ENCODE measurements around the gene LRRC15.

The LRRC15 gene

DNA sequence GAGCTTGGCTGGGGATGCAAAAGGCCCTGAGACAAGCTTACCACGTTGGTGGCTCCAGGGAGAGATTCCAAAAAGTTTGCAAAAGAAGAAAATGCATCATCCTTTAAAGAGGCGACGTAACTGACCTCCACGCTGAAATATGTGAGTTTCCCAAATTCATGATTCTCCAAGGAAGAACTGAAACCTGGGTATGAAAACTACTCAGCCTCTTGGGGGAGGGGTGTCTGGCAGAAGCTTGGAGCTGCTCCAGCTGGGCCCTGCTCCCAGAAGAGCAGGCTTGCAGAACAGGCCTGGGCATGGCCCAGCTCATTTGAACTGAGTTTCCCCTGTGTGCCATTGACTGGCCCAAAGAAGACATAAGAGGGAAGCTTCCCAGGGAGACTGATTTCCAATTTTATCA, 39.0 kb downstream of the LRRC15 start:
- DNase-seq: no peak

DNA sequence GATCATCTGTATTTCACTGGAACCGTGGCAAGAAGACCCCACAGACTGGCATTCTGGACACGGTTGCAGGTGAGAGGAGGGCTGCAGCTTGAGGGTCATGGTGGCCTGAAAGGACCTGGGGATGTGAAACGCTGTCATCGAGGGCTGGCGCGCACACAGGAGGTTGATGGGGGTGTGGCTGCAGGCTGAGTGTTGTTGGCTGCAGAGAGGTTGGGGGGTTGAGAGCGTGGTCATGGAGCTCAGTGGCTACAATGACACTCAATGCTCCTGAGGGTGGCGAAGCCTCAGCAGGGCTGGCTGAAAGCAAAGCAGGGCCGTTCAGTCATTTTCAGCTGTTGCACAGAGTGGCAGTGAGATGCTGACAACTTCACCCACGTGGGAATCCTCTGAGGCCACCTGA, 39.4 kb downstream of the LRRC15 start:
- no peak for DNase-seq

DNA sequence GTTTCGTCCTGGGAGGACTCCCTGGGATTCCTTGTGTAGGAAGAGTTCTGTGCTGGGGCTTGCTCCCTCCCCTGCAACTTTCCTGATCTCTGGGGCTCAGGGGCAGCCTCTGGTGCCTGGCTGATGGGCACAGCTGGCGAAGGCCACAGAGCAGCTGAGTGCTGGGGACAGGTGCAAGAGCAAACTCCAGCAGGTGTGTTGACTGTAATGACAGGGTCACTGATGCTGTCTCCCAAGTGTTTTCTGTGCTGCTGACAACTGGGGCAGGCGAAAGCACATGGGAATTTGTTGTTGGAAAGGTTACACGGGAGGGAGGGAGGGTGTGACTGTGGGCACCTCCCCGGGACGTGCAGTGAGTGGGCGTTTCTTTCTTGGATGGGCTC, 40.0 kb downstream of the LRRC15 start:
- no peak for DNase-seq

DNA sequence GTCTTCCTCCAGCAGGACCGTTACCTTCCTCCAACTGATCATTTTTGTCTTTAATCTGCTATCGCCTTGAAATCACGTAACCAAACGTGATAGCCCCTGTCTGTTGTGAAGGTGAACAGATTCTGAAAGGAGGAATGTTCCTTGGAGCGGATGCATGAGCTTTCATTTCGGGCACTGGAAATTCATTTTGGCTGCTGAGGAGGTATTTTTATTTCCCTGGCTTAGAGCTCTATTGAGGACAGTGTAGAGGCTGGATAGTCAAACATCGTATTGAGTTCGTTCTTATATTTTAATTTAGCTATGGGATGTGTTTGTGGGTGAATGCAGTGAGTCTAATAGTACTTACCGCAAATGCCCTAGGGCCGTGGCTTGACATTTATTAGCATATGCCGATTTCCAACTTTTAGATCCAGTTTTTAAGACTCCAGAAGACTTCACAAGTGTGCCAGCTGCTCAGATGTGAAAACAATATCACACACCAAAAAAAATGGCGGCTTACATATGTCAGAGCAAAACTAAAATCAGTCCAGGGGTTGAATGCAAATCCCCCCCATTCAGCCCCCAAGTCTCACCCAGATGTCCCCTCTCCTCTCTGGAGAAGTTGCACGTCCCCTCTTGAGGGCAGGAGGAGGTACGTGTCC, 40.5 kb downstream of the LRRC15 start:
- DNase-seq: no peak

DNA sequence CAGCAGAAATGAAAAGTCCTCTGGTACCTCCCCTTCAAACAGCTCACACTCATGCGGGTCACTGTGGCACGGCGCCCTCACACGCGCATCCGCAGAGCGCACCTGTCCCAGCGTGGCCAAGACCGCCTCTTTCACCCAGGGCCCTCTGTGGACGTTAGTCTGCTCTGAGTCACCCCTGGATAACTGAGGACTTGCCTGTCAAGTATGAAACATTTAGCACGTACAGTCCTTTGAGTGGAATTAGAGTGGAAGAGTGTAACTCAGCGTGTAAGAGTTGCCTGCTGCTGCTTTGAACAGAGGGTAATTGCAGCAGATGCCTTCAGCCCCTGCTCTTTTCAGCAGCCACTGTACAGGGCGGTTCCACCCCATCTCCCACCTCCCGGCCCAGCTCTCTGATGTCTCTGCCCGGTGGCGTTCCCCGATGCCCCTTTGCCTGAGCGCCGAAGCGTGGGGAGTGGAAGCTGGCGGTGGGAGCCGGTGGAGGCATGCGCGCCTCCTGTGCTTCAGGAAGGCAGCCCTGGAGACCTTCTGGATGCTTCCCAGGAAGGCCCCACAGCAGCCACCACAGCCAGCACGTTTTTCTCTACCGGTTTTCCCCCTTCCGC, 41.4 kb downstream of the LRRC15 start:
- DNase-seq: no peak

DNA sequence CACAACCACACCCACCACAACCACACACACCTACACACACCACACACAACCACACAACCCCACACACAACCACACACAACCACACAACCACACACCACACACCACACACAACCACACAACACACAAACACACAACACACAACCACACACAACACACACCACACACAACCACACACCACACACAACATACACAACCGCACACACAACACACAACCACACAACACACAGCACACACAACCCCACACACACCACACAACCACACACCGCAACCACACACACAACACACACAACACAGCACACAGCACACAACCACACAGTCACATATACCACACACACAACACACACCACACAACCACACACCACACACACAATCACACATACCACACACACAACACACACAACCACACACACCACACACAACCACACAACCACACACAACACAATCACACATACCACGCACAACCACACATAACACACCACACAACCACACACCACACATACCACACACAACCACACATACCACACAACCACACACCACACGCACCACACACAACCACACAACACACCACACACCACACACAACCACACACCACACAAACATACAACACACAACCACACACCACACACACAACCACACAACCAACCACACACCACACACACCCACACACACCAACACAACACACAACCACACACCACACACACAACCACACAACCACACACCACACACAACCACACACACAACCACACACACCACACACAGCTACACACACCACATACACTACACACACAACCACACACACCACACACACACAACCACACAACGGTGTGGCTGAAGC, 42.1 kb downstream of the LRRC15 start:
- DNase-seq: no peak

DNA sequence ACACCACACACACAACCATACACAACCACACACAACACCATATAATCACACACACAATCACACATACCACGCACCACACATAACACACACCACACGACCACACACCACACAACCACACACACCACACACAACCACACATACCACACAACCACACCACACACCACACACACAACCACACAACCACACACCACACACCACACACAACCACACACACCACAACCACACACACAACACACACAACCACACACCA, 42.6 kb downstream of the LRRC15 start:
- DNase-seq: no peak

DNA sequence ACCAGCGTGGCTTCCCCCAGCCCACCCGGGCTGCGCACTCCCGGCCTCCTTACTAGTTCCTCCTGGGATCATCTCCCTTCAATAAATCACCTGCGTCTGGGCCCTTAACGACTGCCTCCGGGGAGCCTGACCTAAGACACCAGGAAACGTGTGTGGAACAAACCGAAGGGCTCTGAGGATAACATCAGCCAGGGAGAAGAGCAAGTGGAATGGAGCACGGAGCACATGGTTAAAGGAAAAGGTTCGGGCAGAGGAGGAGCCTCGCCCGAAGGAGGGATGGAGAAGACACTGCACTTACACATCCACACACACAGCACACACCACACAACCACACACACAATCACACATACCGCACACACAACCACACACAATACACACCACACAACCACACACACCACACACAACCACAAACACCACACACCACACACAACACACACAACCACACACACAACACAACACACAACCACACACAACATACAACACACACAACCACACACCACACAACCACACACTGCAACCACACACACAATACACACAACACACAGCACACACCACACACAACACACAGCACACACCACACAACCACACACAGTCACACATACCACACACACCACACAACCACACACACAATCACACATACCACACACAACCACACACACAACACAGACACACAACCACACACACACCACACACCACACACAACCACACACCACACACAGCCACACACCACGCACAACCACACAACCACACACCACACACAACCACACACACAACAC, 43.2 kb downstream of the LRRC15 start:
- DNase-seq: no peak

DNA sequence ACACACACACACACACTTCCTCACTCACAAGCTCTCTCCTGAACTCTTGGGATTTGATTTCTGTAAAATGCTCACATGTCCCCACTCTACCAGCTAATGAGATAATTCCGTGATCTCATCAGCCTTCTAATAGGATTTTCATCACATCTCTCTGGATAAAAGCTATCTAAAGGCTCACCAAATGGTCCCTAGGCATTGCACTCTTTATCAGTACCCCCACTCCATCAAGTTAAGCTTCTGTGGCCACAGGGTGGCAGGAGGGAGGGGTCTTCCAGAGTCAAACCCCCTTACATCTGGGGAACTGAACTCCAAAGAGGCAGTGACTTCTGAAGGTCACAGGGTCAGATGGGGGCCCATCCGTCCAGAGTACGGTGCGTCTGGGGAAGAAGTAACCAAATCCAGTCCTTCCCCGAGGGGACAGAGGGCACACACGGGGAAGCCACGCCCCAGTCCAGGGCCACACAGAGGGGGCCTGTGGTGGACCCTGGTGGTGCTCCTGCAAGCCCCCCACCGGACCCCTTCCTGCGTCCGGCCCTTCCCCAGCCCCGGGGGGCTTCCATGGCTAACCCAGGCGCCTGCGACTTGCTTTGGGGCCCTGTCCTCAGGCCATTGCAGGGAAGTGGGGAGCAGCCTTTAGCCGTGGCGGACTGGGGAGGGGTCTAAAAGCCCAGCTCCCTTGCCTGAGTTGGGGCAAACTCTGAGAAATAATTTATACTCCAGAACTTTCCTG, 44.0 kb downstream of the LRRC15 start:
- DNase-seq: no peak

DNA sequence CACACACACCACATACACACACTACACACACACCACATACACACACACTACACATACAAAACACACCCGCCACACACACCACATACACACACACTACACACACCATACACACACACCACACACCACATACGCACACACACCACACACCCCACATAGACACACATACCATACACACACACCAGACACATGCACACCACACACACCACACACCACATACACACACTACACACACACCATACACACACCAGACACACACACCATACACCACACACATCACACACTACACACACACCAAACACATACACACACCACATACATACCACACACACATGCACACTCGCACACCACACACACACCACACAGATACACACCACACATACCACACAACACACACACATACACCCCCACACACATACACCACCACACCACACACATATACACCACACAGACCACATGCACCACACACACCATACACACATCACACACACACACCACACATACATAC, 44.7 kb downstream of the LRRC15 start:
- no peak for DNase-seq

DNA sequence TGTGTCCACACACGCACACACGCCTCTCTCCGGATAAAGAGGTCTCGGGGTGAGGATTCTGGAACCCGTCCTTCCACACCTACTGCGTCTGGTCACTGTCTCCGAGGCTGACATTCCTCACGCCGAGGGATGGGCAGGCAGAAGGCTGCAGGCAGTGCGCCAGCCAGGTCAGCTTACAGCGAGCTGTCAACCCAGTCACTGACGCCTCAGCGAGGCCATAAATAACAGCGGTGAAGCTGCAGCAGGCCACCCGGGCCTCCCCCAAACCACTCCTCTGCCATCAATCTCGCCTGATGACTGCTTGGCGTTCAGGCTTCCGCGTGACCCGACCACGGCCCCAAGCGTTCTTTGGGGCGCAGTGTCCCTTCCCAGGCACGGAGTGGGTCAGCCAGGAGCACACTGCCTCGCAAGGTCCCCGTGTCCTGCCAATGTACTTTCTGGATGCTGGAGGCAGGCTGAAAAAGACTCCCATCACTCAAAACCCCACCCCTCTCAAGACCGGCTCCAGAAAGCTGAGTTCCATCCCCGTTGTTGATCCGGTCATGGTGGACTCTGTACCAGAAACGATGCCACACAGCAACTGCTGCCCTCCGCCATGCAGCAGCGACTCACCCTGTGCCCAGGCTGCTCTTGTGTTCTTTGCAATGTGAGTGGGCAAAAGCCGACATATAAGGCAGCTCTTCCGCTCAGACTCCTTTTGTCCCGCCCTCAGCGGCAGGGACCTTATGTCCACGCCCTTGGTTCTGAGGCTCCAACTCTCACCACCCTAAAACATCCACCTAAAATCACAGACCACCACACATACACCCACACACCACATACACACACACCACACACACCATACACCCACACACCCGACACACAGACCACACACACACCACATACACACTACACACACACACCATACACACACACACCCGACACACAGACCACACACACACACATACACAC, 45.5 kb downstream of the LRRC15 start:
- no peak for DNase-seq

DNA sequence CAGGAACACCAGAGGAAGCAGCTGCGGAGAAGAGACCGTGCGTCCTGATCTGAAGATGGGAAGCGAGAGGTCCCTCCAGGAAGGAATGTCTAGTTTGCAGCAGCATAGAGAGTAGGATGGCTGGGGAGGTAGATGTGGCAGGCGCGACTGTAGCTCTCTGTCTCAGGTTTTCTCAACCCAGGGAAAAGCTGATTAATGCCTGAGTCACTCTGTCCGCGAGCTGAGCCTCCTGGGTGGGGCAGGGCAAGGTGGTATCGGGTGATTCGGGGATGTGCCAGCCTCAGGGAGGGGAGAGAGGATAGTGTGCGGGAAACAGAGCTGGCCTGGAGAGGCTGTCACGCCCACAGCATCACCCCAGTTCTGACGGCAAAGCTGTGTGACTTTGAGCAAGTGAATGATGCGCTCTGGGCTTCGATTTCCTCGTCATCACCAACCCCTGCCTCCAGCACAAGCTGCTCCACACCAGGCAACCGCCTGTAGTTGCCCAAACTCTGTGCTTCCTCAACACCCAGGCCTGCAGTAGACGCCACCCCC, 46.8 kb downstream of the LRRC15 start:
- no peak for DNase-seq

DNA sequence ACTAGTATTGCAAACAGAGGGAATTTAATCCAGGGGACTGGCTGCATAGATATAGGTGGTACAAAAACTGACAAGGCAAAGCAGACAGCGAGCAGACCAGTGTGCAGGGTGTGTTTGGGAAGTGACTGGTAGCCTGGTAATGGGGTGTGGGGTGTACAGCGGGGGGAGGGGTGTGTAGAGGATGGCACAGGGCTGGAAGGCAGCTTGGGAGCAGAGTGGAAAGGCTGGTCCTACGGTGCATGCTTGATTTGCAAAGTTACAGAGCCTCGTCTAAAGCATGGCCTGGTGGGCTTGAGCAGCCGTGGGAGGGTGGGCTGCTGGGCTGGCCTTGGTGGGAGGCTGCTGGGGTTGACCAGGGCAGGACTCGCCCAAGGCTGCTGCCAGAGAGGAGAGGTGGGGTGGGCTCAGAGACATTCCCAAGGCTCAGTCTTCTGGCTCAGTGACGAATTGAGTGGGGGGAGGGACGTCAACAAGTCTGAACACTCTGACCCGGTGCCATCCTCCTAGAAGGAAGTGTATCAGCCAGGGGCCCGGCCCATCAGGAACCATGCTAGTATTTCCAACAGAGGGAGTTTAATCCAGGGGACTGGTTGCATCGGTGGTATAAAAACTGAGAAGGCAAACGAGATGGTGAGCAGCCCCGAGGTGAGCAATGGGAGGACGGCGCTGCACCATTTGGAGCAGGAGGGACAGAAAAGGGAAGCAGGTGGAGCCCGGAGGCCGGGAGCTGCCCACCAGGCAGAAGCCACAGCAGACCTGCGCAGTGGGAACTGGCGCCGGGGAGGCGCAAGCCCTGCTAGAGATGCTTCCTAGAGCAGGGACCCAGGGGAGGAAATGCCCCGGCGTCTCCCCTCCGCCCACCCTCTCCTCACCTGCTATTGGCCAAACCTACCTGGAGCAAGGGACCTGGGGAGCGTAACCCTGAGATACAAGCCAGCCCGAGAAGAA, 47.6 kb downstream of the LRRC15 start:
- peak; percentile 64 for DNase-seq

DNA sequence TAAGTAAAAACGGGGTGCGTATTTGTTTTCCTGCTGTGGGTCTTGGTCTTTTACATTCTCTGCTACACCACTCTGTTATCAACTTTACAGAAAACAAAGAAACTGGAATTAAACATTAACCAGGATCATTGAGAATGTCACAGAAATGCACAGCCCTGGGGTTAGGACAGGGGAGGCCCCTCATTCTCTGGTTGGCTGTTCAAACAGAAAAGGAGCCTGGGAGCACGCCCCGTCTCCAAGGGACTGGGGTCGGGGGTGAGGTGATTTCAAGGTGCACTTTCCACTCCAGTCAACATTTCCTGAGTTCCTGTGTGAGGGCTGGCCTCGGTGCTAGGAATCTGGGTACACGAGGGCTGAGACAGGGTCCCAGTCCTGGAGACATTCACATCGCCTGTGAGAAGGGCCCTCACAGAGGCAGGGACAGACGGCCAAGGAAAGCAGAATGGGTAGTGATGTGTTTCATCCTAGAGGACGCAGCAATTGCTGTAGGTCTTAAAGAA, 48.7 kb downstream of the LRRC15 start:
- no peak for DNase-seq

DNA sequence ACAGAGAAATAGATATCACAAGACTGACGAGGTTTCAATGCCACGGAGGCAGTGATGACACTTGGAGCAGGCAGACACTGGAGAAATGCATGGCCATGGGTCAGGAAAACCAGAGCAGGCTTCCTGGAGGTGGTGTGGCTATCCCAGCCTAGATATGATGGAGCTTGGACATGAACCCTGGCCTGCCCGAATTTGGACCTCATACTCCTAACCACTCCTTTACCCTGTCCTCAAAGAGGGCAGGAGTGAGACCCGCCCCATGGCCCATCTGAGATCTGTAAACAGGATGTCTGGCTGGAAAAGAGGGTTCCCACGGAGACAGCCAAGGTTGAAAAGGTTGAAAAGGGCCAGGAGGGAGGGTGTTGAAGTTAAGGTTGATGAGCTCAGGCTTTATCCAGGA, 49.4 kb downstream of the LRRC15 start:
- no peak for DNase-seq

DNA sequence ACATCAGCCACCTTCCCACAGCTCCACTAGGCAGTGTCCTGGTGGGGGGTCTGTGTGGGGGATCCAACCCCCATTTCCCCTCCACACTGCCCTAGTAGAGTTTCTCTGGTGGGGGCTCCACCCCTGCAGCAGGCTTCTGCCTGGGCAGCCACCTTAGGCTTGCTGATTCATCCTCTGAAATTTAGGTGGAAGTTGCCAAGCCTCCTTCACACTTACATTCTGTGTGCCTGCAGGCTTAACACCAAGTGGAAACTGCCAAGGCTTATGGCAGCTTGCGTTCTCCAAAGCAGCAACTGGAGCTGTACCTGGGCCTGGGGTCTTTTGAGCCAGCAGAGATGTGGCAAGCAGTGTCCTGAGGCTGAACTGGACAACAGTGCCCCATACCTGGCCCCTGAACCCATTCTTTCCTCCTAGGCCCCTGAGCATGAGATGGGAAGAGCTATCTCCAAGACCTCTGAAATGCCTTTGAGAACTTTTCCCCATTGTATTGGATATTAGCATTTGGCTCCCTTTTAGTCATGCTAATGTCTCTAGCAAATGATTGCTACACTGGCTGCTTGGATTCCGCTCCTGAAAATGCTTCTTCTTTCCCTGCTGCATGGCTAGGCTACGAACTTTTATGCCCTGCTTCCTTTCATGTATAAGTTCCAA, 50.9 kb downstream of the LRRC15 start:
- no peak for DNase-seq

DNA sequence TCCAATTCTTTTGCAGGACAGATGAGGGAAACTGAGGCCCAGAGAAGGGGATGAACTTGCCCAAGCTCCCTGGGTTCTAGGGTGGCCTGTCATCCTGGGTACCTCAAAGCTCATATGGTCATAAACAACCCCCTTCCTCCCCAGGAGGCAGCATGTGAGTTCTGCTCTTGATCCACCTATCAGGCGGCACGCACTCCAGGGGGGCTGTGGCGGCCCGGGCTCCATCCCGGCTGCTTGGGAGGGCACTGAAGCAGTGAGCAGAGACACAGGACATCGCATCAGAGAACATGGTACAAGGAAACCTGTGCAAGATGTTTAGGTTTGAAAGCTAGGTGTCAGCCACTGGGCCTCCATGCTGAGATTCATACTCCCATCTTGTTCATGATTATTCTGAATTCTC, 52.6 kb downstream of the LRRC15 start:
- no peak for DNase-seq

DNA sequence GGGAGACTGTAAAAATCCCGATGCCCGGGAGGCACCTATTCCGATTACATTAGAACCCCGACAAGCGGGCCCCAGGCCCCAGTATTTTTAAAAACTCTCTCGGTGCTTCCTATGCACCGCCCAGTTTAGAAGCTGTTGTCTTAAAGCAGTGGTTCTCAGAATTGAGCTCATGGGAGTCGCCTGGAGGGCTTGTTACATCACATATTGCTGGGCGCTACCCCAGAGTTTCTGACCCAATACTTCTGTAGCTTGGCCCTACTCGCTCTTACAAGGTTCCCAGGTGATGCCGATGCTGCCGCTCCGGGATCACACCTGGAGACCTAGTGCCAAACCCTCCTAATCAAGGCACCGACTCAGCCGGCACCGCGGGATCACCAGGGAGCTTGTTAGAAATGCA, 53.6 kb downstream of the LRRC15 start:
- no peak for DNase-seq
